Measurements from ENCODE around the gene CEP350.

CEP350 gene

GRCh38 chr1:180103819-180104218, 149.2 kb downstream of the CEP350 start:
- H4K8ac ChIP-seq (ENCODE audit: low read depth, low read length) = no peak overlapping the region

GRCh38 chr1:180112091-180112490, 157.5 kb downstream of the CEP350 start:
- no peaks in the 10 kb centered on the region for H3K79me2 ChIP-seq (ENCODE audit: control insufficient read depth, insufficient read depth, low read length, poor library complexity)
- no peak overlapping the region for H4K91ac ChIP-seq (ENCODE audit: low read depth, low read length)
- H2AK5ac ChIP-seq (ENCODE audit: low read length) = no peak overlapping the region
- H4K8ac ChIP-seq (ENCODE audit: low read depth, low read length) = no peak overlapping the region
- H3K36me3 ChIP-seq (ENCODE audit: control insufficient read depth in 1 of 2, insufficient read depth in 2 of 2, low read length in 2 of 2) = peaks cover 8 to 9% of the 10 kb centered on the region in 2 experiments
- no peak overlapping the region for H2BK12ac ChIP-seq (ENCODE audit: low read length)
- no peaks in the 10 kb centered on the region for H3K27me3 ChIP-seq (ENCODE audit: insufficient read depth, low read length)
- H3K4ac ChIP-seq (ENCODE audit: low read depth, low read length) = no peak overlapping the region
- no peak overlapping the region for H3K14ac ChIP-seq (ENCODE audit: low read length)
- no peak overlapping the region for H3K27ac ChIP-seq (ENCODE audit: low read depth, low read length)
- no peak overlapping the region for H3K23ac ChIP-seq (ENCODE audit: low read length)
- no peaks in the 10 kb centered on the region for H3K79me1 ChIP-seq (ENCODE audit: low read length)
- no peak for DNase-seq
- no peaks in the 10 kb centered on the region for H3K9me3 ChIP-seq (ENCODE audit: insufficient read depth, low read depth, low read length)
- H2AFZ ChIP-seq (ENCODE audit: insufficient read depth, low read length, poor library complexity) = no peak overlapping the region
- no peak overlapping the region for H2BK5ac ChIP-seq (ENCODE audit: low read depth, low read length, poor library complexity)
- H3K4me2 ChIP-seq (ENCODE audit: low read length) = no peak overlapping the region
- H4K12ac ChIP-seq (ENCODE audit: low read depth, low read length) = no peak overlapping the region
- no CpG with 5 or more reads among the region's 2 CpGs for WGBS (ENCODE audit: extremely low coverage, insufficient coverage, insufficient read length)
- no peak overlapping the region for H3K9ac ChIP-seq (ENCODE audit: low read length)
- H3K4me3 ChIP-seq (ENCODE audit: low read depth, low read length) = no peak overlapping the region
- peaks cover 0 to 4% of the 10 kb centered on the region in 2 experiments for H3K4me1 ChIP-seq (ENCODE audit: control insufficient read depth in 1 of 2, insufficient read depth in 2 of 2, low read length in 2 of 2)
- H2BK120ac ChIP-seq (ENCODE audit: insufficient read depth, low read length, poor library complexity) = no peak overlapping the region
- H3K18ac ChIP-seq (ENCODE audit: low read length) = no peak overlapping the region

More at GRCh38 chr1:180103819-180104218, 149.2 kb downstream of the CEP350 start:
- no peaks in the 10 kb centered on the region for H3K9me3 ChIP-seq (ENCODE audit: insufficient read depth, low read depth, low read length)
- H2AFZ ChIP-seq (ENCODE audit: insufficient read depth, low read length, poor library complexity) = no peak overlapping the region
- no peak overlapping the region for H3K9ac ChIP-seq (ENCODE audit: low read length)
- H3K27ac ChIP-seq (ENCODE audit: low read depth, low read length) = no peak overlapping the region
- H3K79me2 ChIP-seq (ENCODE audit: control insufficient read depth, insufficient read depth, low read length, poor library complexity) = no peaks in the 10 kb centered on the region
- no peak for DNase-seq
- no peak overlapping the region for H3K14ac ChIP-seq (ENCODE audit: low read length)
- H3K4me2 ChIP-seq (ENCODE audit: low read length) = no peak overlapping the region
- no peak overlapping the region for H3K23ac ChIP-seq (ENCODE audit: low read length)
- H2BK120ac ChIP-seq (ENCODE audit: insufficient read depth, low read length, poor library complexity) = no peak overlapping the region
- H2AK5ac ChIP-seq (ENCODE audit: low read length) = no peak overlapping the region
- no peak overlapping the region for H2BK12ac ChIP-seq (ENCODE audit: low read length)
- H3K4me3 ChIP-seq (ENCODE audit: low read depth, low read length) = no peak overlapping the region
- H3K4me1 ChIP-seq (ENCODE audit: control insufficient read depth in 1 of 2, insufficient read depth in 2 of 2, low read length in 2 of 2) = no peaks in the 10 kb centered on the region
- no CpG with 5 or more reads among the region's 1 CpG for WGBS (ENCODE audit: extremely low coverage, insufficient coverage, insufficient read length)
- H3K36me3 ChIP-seq (ENCODE audit: control insufficient read depth in 1 of 2, insufficient read depth in 2 of 2, low read length in 2 of 2) = peaks cover 6 to 7% of the 10 kb centered on the region in 2 experiments
- no peak overlapping the region for H4K12ac ChIP-seq (ENCODE audit: low read depth, low read length)
- H3K18ac ChIP-seq (ENCODE audit: low read length) = no peak overlapping the region
- H2BK5ac ChIP-seq (ENCODE audit: low read depth, low read length, poor library complexity) = no peak overlapping the region
- H3K79me1 ChIP-seq (ENCODE audit: low read length) = no peaks in the 10 kb centered on the region
- no peak overlapping the region for H4K91ac ChIP-seq (ENCODE audit: low read depth, low read length)
- no peaks in the 10 kb centered on the region for H3K27me3 ChIP-seq (ENCODE audit: insufficient read depth, low read length)
- no peak overlapping the region for H3K4ac ChIP-seq (ENCODE audit: low read depth, low read length)

GRCh38 chr1:180112984-180113647, 158.5 kb downstream of the CEP350 start:
- no peak overlapping the region for H4K91ac ChIP-seq (ENCODE audit: low read depth, low read length)
- no peaks in the 10 kb centered on the region for H3K79me1 ChIP-seq (ENCODE audit: low read length)
- no peaks in the 10 kb centered on the region for H3K79me2 ChIP-seq (ENCODE audit: control insufficient read depth, insufficient read depth, low read length, poor library complexity)
- H3K9me3 ChIP-seq (ENCODE audit: insufficient read depth, low read depth, low read length) = no peaks in the 10 kb centered on the region
- no peak overlapping the region for H4K12ac ChIP-seq (ENCODE audit: low read depth, low read length)
- H2AK5ac ChIP-seq (ENCODE audit: low read length) = no peak overlapping the region
- H3K4me2 ChIP-seq (ENCODE audit: low read length) = no peak overlapping the region
- no peak overlapping the region for H4K8ac ChIP-seq (ENCODE audit: low read depth, low read length)
- H3K4me3 ChIP-seq (ENCODE audit: low read depth, low read length) = no peak overlapping the region
- no peak overlapping the region for H2BK5ac ChIP-seq (ENCODE audit: low read depth, low read length, poor library complexity)
- H3K27me3 ChIP-seq (ENCODE audit: insufficient read depth, low read length) = no peaks in the 10 kb centered on the region
- WGBS (ENCODE audit: extremely low coverage, insufficient coverage, insufficient read length) = no CpG with 5 or more reads among the region's 2 CpGs
- H3K27ac ChIP-seq (ENCODE audit: low read depth, low read length) = no peak overlapping the region
- peak in 1 of 2 donors; percentile 60 for DNase-seq
- no peak overlapping the region for H2AFZ ChIP-seq (ENCODE audit: insufficient read depth, low read length, poor library complexity)
- H3K23ac ChIP-seq (ENCODE audit: low read length) = no peak overlapping the region
- no peak overlapping the region for H3K4ac ChIP-seq (ENCODE audit: low read depth, low read length)
- H3K9ac ChIP-seq (ENCODE audit: low read length) = no peak overlapping the region
- H3K36me3 ChIP-seq (ENCODE audit: control insufficient read depth in 1 of 2, insufficient read depth in 2 of 2, low read length in 2 of 2) = peaks cover 8 to 9% of the 10 kb centered on the region in 2 experiments
- no peak overlapping the region for H2BK120ac ChIP-seq (ENCODE audit: insufficient read depth, low read length, poor library complexity)
- no peak overlapping the region for H3K18ac ChIP-seq (ENCODE audit: low read length)
- H3K14ac ChIP-seq (ENCODE audit: low read length) = no peak overlapping the region
- peaks cover 0 to 7% of the 10 kb centered on the region in 2 experiments for H3K4me1 ChIP-seq (ENCODE audit: control insufficient read depth in 1 of 2, insufficient read depth in 2 of 2, low read length in 2 of 2)
- no peak overlapping the region for H2BK12ac ChIP-seq (ENCODE audit: low read length)

GRCh38 chr1:180114396-180114945, 159.9 kb downstream of the CEP350 start:
- no peaks in the 10 kb centered on the region for H3K79me2 ChIP-seq (ENCODE audit: control insufficient read depth, insufficient read depth, low read length, poor library complexity)
- H2AK5ac ChIP-seq (ENCODE audit: low read length) = no peak overlapping the region
- no peak overlapping the region for H3K27ac ChIP-seq (ENCODE audit: low read depth, low read length)
- H3K14ac ChIP-seq (ENCODE audit: low read length) = no peak overlapping the region
- H3K27me3 ChIP-seq (ENCODE audit: insufficient read depth, low read length) = no peaks in the 10 kb centered on the region
- H4K12ac ChIP-seq (ENCODE audit: low read depth, low read length) = no peak overlapping the region
- DNase-seq = no peak
- H3K9ac ChIP-seq (ENCODE audit: low read length) = no peak overlapping the region
- H3K4ac ChIP-seq (ENCODE audit: low read depth, low read length) = no peak overlapping the region
- no peak overlapping the region for H2AFZ ChIP-seq (ENCODE audit: insufficient read depth, low read length, poor library complexity)
- no peak overlapping the region for H3K23ac ChIP-seq (ENCODE audit: low read length)
- H2BK120ac ChIP-seq (ENCODE audit: insufficient read depth, low read length, poor library complexity) = no peak overlapping the region
- H3K4me3 ChIP-seq (ENCODE audit: low read depth, low read length) = no peak overlapping the region
- no peak overlapping the region for H3K18ac ChIP-seq (ENCODE audit: low read length)
- no peaks in the 10 kb centered on the region for H3K9me3 ChIP-seq (ENCODE audit: insufficient read depth, low read depth, low read length)
- no peak overlapping the region for H3K4me2 ChIP-seq (ENCODE audit: low read length)
- WGBS (ENCODE audit: extremely low coverage, insufficient coverage, insufficient read length) = no CpG with 5 or more reads among the region's 4 CpGs
- no peak overlapping the region for H2BK5ac ChIP-seq (ENCODE audit: low read depth, low read length, poor library complexity)
- peaks cover 6 to 9% of the 10 kb centered on the region in 2 experiments for H3K36me3 ChIP-seq (ENCODE audit: control insufficient read depth in 1 of 2, insufficient read depth in 2 of 2, low read length in 2 of 2)
- no peak overlapping the region for H4K91ac ChIP-seq (ENCODE audit: low read depth, low read length)
- H3K79me1 ChIP-seq (ENCODE audit: low read length) = no peaks in the 10 kb centered on the region
- peaks cover 0 to 7% of the 10 kb centered on the region in 2 experiments for H3K4me1 ChIP-seq (ENCODE audit: control insufficient read depth in 1 of 2, insufficient read depth in 2 of 2, low read length in 2 of 2)
- no peak overlapping the region for H4K8ac ChIP-seq (ENCODE audit: low read depth, low read length)
- no peak overlapping the region for H2BK12ac ChIP-seq (ENCODE audit: low read length)

Measured in trophoblast cell (in vitro differentiated cells and primary cell).